Neural progenitor cell (in vitro differentiated cells): ENCODE results near the gene RAB37. TPM values are rescaled to one million over a fixed set of nuclear protein-coding genes. Genes with fewer than 3 reads are reported as not detected.

ENCODE experiments used
- DNase-seq: peaks from one replicate; pipeline ENCODE4 v3.0.0-alpha.2; 2016; ENCODE audit warnings: low spot score
- H2AFZ ChIP-seq: fragments of 200-600 bp; sonication (generic); replicated peaks from 2 replicates; pipeline ENCODE4 v1.6.1; 2016; ENCODE audit warnings: antibody characterized with exemption
- H3F3A ChIP-seq: fragments of 200-600 bp; sonication (generic); 2 replicates; pipeline ENCODE4 v1.6.1; 2016; ENCODE audit warnings: antibody characterized with exemption, low read depth
- H3K27ac ChIP-seq: fragments of 200-600 bp; sonication (generic); 2 replicates; pipeline ENCODE4 v1.5.1; 2016; ENCODE audit warnings: mild to moderate bottlenecking
- H3K27me3 ChIP-seq: fragments of 200-600 bp; sonication (generic); 2 replicates; pipeline ENCODE4 v1.6.1; 2016; ENCODE audit warnings: mild to moderate bottlenecking, moderate library complexity
- H3K36me3 ChIP-seq: fragments of 200-600 bp; sonication (generic); 2 replicates; pipeline ENCODE4 v1.5.1; 2016
- H3K4me1 ChIP-seq: fragments of 200-600 bp; sonication (generic); 2 replicates; pipeline ENCODE4 v1.6.1; 2016; ENCODE audit warnings: mixed run types
- H3K4me2 ChIP-seq: fragments of 200-600 bp; sonication (generic); 2 replicates; pipeline ENCODE4 v1.6.1; 2016
- H3K4me3 ChIP-seq: fragments of 200-600 bp; sonication (generic); 2 replicates; pipeline ENCODE4 v1.5.1; 2016
- H3K79me2 ChIP-seq: fragments of 200-600 bp; sonication (generic); 2 replicates; pipeline ENCODE4 v1.6.1; 2016; ENCODE audit warnings: low read depth
- H3K9ac ChIP-seq: fragments of 200-600 bp; sonication (generic); 2 replicates; pipeline ENCODE4 v1.6.1; 2016
- H3K9me3 ChIP-seq: fragments of 200-600 bp; sonication (generic); 2 replicates; pipeline ENCODE4 v1.5.1; 2016; ENCODE audit warnings: low read depth
- H4K20me1 ChIP-seq: fragments of 200-600 bp; sonication (generic); 2 replicates; pipeline ENCODE4 v1.6.1; 2016; ENCODE audit warnings: low read depth
- H3K27ac Mint-ChIP-seq: 3 replicates; pipeline ENCODE4 v1.8.0; 2021; ENCODE audit warnings: mixed read lengths
- H3K27me3 Mint-ChIP-seq: 2 replicates; pipeline ENCODE4 v1.8.0; 2022; ENCODE audit warnings: low read depth, mild to moderate bottlenecking, inconsistent platforms, moderate library complexity, mixed read lengths; ENCODE audit not compliant: insufficient read depth
- H3K36me3 Mint-ChIP-seq: 3 replicates; pipeline ENCODE4 v1.8.0; 2021; ENCODE audit warnings: mixed read lengths
- H3K4me1 Mint-ChIP-seq: 3 replicates; pipeline ENCODE4 v1.8.0; 2021; ENCODE audit warnings: mixed read lengths
- H3K4me3 Mint-ChIP-seq: 3 replicates; pipeline ENCODE4 v1.8.0; 2021; ENCODE audit warnings: mild to moderate bottlenecking, moderate library complexity, mixed read lengths
- H3K9me3 Mint-ChIP-seq: 3 replicates; pipeline ENCODE4 v1.8.0; 2020; ENCODE audit warnings: mixed read lengths
- CTCF ChIP-seq: fragments of 200-600 bp; sonication (generic); IDR thresholded peaks from 2 replicates; pipeline ENCODE4 v1.5.1; 2017; ENCODE audit warnings: antibody characterized with exemption, mild to moderate bottlenecking
- EZH2 ChIP-seq: fragments of 200-600 bp; sonication (generic); IDR thresholded peaks from 2 replicates; pipeline ENCODE4 v1.6.1; 2017; ENCODE audit warnings: antibody characterized with exemption, mild to moderate bottlenecking, moderate library complexity
- EZH2phosphoT487 ChIP-seq: fragments of 200-600 bp; sonication (generic); IDR thresholded peaks from 2 replicates; pipeline ENCODE4 v1.6.1; 2017; ENCODE audit warnings: antibody characterized with exemption
- total RNA-seq: library from RNA; depleted of rRNA; stranded (reverse); fragments of >200 nt; gene quantifications from 2 replicates; pipeline ENCODE4 v1.2.3, GENCODE V29; 2015; ENCODE audit warnings: low replicate concordance

RAB37 gene
- total RNA-seq, 1 donor from 2014 or later = 1.5 TPM

GRCh38 chr17:74779948-74780400 lies 42.9 kb downstream of the RAB37 start:
- DNase-seq = no peak
- Histone ChIP-seq H3K4me2 (no peak overlapping the region), H3K4me3 (no peak overlapping the region), H3K27ac (no peak overlapping the region), H3K9me3 (no peaks in the 10 kb centered on the region), H3K36me3 (no peaks in the 10 kb centered on the region), H3K27me3 (no peaks in the 10 kb centered on the region), H3F3A (peaks cover 12% of the 10 kb centered on the region), H3K9ac (no peak overlapping the region), H4K20me1 (peaks cover 9% of the 10 kb centered on the region), H2AFZ (no peak overlapping the region), H3K79me2 (peaks cover 29% of the 10 kb centered on the region), H3K4me1 (peaks cover 11% of the 10 kb centered on the region)
- Mint-ChIP-seq H3K27me3 (peaks cover 12% of the 10 kb centered on the region), H3K4me1 (peaks cover 17% of the 10 kb centered on the region), H3K36me3 (peaks cover 5% of the 10 kb centered on the region), H3K27ac (no peak overlapping the region), H3K9me3 (no peaks in the 10 kb centered on the region), H3K4me3 (no peak overlapping the region)
- no peak for TF ChIP-seq EZH2
- TF ChIP-seq EZH2phosphoT487 = no peak
- TF ChIP-seq CTCF = no peak

GRCh38 chr17:74780443-74781238 lies 43.6 kb downstream of the RAB37 start:
- Mint-ChIP-seq H3K4me3 (no peak overlapping the region), H3K36me3 (peaks cover 5% of the 10 kb centered on the region), H3K9me3 (no peaks in the 10 kb centered on the region), H3K27ac (no peak overlapping the region), H3K4me1 (peaks cover 13% of the 10 kb centered on the region), H3K27me3 (peaks cover 9% of the 10 kb centered on the region)
- no peaks in the 10 kb centered on the region for H3K27me3 ChIP-seq
- peaks cover 6% of the 10 kb centered on the region for H3K4me1 ChIP-seq
- H2AFZ ChIP-seq = no peak overlapping the region
- H3F3A ChIP-seq = peaks cover 12% of the 10 kb centered on the region
- no peak overlapping the region for H3K4me3 ChIP-seq
- TF ChIP-seq CTCF = peak; percentile 70
- no peak for TF ChIP-seq EZH2
- peak; percentile 74 for DNase-seq
- no peak overlapping the region for H3K27ac ChIP-seq
- H3K79me2 ChIP-seq = peaks cover 22% of the 10 kb centered on the region
- H3K9me3 ChIP-seq = no peaks in the 10 kb centered on the region
- no peak overlapping the region for H3K4me2 ChIP-seq
- H3K9ac ChIP-seq = no peak overlapping the region
- H3K36me3 ChIP-seq = no peaks in the 10 kb centered on the region
- H4K20me1 ChIP-seq = peaks cover 9% of the 10 kb centered on the region

GRCh38 chr17:74782571-74782970 lies 45.5 kb downstream of the RAB37 start:
- H3K27ac Mint-ChIP-seq = no peak overlapping the region
- peaks cover 11% of the 10 kb centered on the region for H4K20me1 ChIP-seq

More at GRCh38 chr17:74782571-74782970, 45.5 kb downstream of the RAB37 start:
- no peak overlapping the region for H3K4me3 Mint-ChIP-seq
- H3K79me2 ChIP-seq = peaks cover 9% of the 10 kb centered on the region
- TF ChIP-seq CTCF (no peak), EZH2phosphoT487 (no peak), EZH2 (no peak)
- H3K4me2 ChIP-seq = no peak overlapping the region
- H3K4me1 ChIP-seq = no peaks in the 10 kb centered on the region
- H3K9ac ChIP-seq = no peak overlapping the region
- no peaks in the 10 kb centered on the region for H3K9me3 ChIP-seq
- no peak overlapping the region for H3K27ac ChIP-seq
- no peak for DNase-seq
- no peak overlapping the region for H2AFZ ChIP-seq
- peaks cover 7% of the 10 kb centered on the region for H3F3A ChIP-seq
- H3K9me3 Mint-ChIP-seq = no peaks in the 10 kb centered on the region
- peaks cover 7% of the 10 kb centered on the region for H3K27me3 Mint-ChIP-seq
- peaks cover 5% of the 10 kb centered on the region for H3K36me3 Mint-ChIP-seq
- H3K36me3 ChIP-seq = no peaks in the 10 kb centered on the region
- H3K27me3 ChIP-seq = no peaks in the 10 kb centered on the region
- no peak overlapping the region for H3K4me3 ChIP-seq
- H3K4me1 Mint-ChIP-seq = no peaks in the 10 kb centered on the region
